ENCODE data around the gene CP.

- TF ChIP-seq ZNF384 (IDR thresholded peaks at IDR 0.05) = no peak
- no peak for TF ChIP-seq FOXK2 (IDR thresholded peaks at IDR 0.05)
- no peak for TF ChIP-seq FOXM1 (IDR thresholded peaks at IDR 0.05; ENCODE audit: borderline replicate concordance)
- TF ChIP-seq SUZ12 (IDR thresholded peaks at IDR 0.05) = no peak
- no peak for TF ChIP-seq PKNOX1 (IDR thresholded peaks at IDR 0.05)
- TF ChIP-seq SP1 (IDR thresholded peaks at IDR 0.05) = no peak
Observed at GRCh38 chr3:149180057-149180573, 41.5 kb downstream of the CP start.

Data from HEK293T (cell line).